Stimulated activated CD8-positive, alpha-beta memory T cell treated with anti-CD3 and anti-CD28 coated beads, Interleukin-4, amount 100 ng/mL, for 48 hours (primary cell): ENCODE measurements around the gene SCAP.

Source experiments
- DNase-seq: peaks from one replicate; pipeline ENCODE4 v3.0.0-alpha.2; 2020

Gene SCAP

GRCh38 chr3:47429476-47430270 lies 46.1 kb downstream of the SCAP start:
- no peak for DNase-seq

- DNase-seq: no peak
These were observed 47.1 kb downstream of the SCAP start for GRCh38 chr3:47428662-47429061.

- DNase-seq: no peak
These were observed 47.9 kb downstream of the SCAP start for GRCh38 chr3:47427866-47428265.

- no peak for DNase-seq
These were observed 49.8 kb downstream of the SCAP start for GRCh38 chr3:47425959-47426358.

- DNase-seq: no peak
These were observed 50.4 kb downstream of the SCAP start for GRCh38 chr3:47425383-47425778.

GRCh38 chr3:47424434-47425382 lies 51.0 kb downstream of the SCAP start:
- DNase-seq: no peak

- DNase-seq: no peak
These were observed 52.1 kb downstream of the SCAP start for GRCh38 chr3:47423548-47424145.

GRCh38 chr3:47422743-47423142 lies 53.0 kb downstream of the SCAP start:
- no peak for DNase-seq

GRCh38 chr3:47421741-47422649 lies 53.7 kb downstream of the SCAP start:
- DNase-seq: no peak

- peak; percentile 96 for DNase-seq
These were observed 54.9 kb downstream of the SCAP start for GRCh38 chr3:47420511-47421484.

- no peak for DNase-seq
These were observed 55.7 kb downstream of the SCAP start for GRCh38 chr3:47420044-47420430.

GRCh38 chr3:47419083-47420043 lies 56.4 kb downstream of the SCAP start:
- DNase-seq: no peak

- DNase-seq: no peak
These were observed 57.3 kb downstream of the SCAP start for GRCh38 chr3:47418167-47419082.

GRCh38 chr3:47416041-47416440 lies 59.7 kb downstream of the SCAP start:
- DNase-seq: no peak

GRCh38 chr3:47414666-47415587 lies 60.8 kb downstream of the SCAP start:
- no peak for DNase-seq

- DNase-seq: no peak
These were observed 61.6 kb downstream of the SCAP start for GRCh38 chr3:47414161-47414564.

- no peak for DNase-seq
These were observed 62.0 kb downstream of the SCAP start for GRCh38 chr3:47413751-47414150.
